GM21526 (cell line): ENCODE results near the gene RSRC1.

Experiments
- ATAC-seq: cut with Tn5 transposase; IDR thresholded peaks from one replicate; pipeline ENCODE4 v1.9.1; 2021; ENCODE audit warnings: moderate library complexity; ENCODE audit not compliant: unreplicated experiment, low FRiP score

RSRC1 gene

DNA sequence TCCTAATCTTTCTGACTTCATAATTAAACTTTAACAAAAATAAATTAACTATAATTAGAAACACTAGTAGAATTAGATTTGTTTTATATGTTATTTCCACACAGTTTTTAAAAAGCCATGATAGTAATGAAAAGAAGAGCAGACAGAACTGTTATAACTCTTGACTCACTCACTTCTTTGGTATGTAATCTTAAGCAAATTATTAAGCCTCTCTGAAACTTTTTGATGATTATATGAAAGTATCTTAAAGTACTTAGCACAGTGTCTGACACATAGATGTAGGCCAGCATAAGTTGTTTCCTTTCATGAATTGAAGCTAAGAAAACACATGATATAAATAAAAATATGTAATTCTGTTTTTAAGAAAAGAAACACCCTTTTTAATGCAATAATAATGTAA, 337.5 kb downstream of the RSRC1 start:
- ATAC-seq, result no peak

- no peak for ATAC-seq
Observed at GRCh38 chr3:158451405-158452055, 341.6 kb downstream of the RSRC1 start.

- no peak for ATAC-seq
Observed at GRCh38 chr3:158452334-158452733, 342.4 kb downstream of the RSRC1 start.

DNA sequence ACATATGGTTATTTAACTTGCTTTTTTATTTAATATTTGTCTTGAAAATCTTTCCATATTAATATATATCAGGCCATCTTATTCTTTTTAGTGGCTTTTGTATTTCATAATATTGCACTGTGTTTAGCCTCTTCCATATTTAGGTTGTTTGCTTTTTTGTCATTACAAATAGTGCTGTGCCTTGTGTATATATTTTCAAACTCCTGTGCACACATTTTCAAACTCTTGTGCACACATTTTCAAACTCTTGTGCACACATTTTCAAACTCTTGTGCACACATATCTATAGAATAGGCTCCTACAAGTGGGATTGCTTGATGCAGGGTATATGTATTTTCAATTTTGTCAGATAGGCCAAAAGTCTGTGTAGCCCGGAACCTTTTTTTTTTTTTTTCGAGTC, 343.1 kb downstream of the RSRC1 start:
- ATAC-seq, result no peak

DNA sequence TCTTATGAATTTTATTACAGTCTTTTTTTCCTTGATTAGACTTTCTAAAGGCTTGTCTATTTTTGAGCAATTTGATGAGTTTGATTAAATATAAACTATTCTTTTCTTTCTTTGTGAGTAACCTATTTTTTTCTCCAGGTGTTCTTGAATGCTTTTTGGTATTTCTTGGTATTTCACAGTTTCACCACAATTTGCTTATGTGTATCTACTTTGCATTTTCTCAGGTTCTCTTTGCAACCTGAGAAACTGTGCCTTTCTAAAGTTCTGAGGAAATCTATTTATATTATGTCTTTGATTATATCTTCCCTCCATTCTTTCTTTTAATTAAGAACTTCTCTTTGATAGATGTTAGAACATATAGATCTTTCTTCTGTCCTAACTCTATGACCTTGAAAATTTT, 344.0 kb downstream of the RSRC1 start:
- ATAC-seq, result no peak

GRCh38 chr3:158455406-158455805, 345.5 kb downstream of the RSRC1 start:
- no peak for ATAC-seq

DNA sequence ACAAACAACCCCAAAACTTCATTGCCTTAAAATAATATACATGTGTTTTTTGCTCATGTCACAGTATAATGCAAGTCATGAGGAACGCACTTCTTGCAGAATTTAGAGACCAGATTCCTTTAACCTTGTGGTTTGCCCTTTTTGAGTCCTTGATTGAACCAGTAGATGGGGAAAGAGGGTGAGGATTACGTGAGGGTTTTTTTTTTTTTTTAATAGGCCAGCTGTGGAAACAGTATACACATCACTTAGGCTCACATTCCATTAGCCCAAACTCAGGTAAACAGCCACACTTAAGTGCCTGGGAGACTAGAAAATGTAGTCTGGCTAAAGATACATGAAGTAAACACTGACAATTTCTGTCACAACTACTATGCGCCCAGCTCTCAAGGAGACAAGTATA, 346.2 kb downstream of the RSRC1 start:
- ATAC-seq, result no peak

GRCh38 chr3:158458464-158458863, 348.6 kb downstream of the RSRC1 start:
- ATAC-seq, result no peak

GRCh38 chr3:158460926-158461325, 351.0 kb downstream of the RSRC1 start:
- no peak for ATAC-seq

GRCh38 chr3:158463556-158463955, 353.7 kb downstream of the RSRC1 start:
- ATAC-seq, result no peak

DNA sequence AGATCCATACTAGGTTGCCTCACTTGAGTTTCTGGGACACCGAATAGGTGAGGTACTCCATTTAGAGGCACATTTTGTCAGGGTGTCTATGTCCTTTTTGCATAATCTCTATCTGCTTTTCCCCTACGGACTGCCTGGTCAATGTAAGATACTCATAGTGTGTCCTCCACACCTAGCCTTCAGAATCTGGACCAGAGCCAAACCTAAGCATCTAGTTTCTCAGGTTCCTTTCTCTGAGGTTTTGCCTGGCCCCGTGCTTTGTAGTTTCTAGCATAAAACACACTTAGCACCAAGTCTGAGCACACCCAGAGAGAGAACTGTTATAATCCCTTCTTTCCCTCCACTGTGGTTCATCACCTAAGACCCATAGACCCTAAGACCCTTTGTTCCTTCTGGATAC, 355.2 kb downstream of the RSRC1 start:
- ATAC-seq, result no peak

DNA sequence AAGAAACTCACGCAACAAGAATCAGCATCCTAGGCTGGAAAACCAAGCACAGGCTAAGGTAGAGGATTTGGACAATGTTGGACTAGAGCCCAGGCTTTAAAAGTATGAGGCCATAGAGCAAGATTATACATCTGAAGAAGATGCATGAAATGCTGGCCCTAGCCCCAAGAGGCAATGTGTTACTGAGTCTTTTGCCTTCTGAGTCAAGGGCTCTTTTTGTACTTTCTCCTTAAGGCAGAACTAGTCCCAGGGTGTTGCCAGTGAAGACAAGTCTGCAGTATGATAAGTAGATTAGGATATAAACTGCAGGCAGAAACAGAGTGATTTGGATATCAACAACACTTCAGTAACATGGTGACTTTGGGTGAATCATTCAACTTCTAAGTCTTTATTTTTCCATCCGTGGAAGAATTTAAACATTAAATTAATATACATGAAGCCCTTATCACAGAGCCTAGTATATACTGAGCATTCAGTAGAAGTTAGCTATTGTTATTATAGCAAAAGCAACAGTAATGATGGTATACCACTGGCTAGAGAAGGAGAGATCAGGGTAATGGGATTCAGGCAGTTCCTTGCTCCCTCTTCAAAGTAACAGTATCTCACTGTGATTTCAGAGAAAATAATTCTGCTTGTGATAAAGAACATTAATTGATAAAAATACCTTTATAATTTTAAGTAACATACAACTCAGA, 361.2 kb downstream of the RSRC1 start:
- no peak for ATAC-seq

DNA sequence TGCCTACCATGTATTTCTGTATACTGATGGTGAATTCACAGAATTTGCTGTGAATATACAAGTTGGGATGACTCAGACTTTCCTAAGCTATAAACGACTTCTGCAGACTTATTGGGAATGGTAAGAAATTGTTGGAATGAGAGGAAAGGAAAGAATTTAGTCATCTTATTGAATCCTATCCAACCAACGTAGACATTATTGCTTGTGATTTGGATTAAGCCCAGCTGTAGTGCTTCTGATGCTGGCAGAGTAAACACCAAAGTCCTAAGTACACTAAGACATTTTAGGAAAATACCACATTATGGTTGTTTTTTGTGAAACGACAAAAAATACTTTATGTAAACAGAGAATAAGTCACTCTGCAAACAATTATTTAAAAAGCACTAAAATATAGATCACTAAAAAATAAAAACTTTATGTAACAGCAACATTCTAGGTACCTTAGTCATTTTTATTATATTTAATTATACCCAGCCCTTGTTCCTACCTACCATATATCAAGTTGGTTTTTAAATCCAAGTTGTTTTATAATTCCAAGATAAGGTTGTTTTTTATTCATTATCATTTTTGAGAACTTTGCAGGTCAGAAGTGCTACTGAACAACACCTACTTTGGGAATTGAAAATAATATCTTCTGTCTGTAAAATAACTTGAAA, 361.9 kb downstream of the RSRC1 start:
- ATAC-seq, result no peak

DNA sequence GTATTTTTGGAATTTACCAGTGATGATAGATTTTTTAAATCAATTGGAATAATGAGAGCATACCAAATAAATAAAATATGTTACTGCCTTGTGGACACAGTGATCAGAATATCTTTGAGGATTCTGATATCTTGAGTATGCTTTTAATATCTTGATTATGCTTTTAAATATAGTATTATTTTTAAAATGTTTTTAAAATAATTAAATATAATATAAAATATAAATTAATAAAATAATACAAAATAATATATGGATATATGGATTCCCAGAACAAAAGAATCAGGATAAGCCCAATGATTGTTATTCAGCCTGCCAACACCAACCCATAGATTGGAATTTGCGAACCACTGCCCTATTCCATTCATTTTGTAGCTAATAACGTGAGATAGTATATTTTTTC, 369.2 kb downstream of the RSRC1 start:
- no peak for ATAC-seq

DNA sequence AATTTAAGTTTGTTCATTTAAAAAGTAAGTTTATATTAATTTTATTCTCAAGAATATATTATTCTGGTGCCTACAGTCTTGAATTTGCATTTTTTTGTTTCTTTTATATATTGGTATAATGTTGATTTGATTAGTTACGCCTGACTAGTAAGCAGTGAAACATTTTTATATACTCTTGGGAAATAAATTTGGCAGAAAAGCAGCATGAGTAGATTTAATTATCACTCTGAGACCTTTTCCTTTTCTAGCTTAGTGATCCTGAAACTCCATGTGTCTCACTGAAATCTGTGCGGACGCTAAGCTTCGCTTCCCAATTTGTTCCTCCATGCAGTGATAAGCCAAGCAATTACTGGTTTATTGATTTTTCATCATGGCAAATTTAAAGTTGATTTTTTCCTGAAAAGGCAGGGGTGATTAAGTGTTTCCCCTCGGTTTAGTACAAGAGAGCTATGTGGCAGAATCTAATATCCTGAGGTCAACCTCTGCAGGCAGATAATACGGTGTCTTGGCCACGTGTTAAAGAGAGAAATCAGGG, 373.9 kb downstream of the RSRC1 start:
- no peak for ATAC-seq

GRCh38 chr3:158486200-158486599, 376.3 kb downstream of the RSRC1 start:
- no peak for ATAC-seq

DNA sequence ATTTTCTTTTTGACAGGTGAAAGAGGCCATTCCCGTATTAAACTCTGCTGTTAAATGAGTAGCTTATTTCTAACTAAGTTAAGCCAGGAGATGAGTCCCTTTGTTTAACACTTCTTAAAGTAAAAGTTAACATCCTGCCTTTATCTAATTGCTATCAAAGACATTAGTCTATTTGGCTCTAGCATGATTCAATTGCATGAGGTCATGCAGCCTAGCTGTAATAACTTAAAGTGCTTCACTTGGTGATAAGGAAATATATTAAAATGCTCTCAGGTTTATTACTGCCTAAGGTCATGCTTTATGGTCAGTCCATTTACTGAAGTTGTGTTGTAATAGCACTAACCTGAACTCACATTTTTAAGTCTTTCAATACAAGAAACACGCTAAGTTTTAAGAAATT, 378.8 kb downstream of the RSRC1 start:
- no peak for ATAC-seq

DNA sequence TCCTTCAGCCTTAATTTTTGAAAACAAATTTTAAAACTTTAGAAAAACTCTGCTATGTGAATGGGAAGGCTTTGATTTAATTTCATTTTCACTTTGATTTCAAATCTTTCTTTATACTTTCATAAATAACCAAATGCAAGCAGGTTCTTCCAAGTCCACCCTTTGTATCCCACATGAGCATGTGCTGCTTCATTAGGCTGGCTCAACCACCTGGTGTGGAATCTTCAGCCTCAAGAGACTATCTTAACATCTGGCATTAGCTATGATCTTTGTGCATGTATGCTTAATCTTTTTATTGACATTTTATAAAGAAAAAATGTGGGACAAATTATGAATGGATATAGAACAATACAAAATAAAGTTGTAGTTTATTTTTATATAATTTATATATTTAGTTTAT, 379.3 kb downstream of the RSRC1 start:
- no peak for ATAC-seq

- no peak for ATAC-seq
Observed at GRCh38 chr3:158491968-158492367, 382.1 kb downstream of the RSRC1 start.

- no peak for ATAC-seq
Observed at GRCh38 chr3:158492685-158493084, 382.8 kb downstream of the RSRC1 start.

- no peak for ATAC-seq
Observed at GRCh38 chr3:158493931-158494330, 384.0 kb downstream of the RSRC1 start.

- no peak for ATAC-seq
Observed at GRCh38 chr3:158494673-158495072, 384.8 kb downstream of the RSRC1 start.
